Left ventricle myocardium inferior (tissue), 1 donor: ENCODE results near the gene PIGS. TPM values are rescaled to one million over a fixed set of nuclear protein-coding genes. Genes with fewer than 3 reads are reported as not detected.
"Not testable (repeated sequence)": the region's sequence is repeated elsewhere in the genome, so short reads cannot be mapped to it uniquely, and the experiment has no call there.

ENCODE experiments used
- DNase-seq: peaks from one replicate; pipeline ENCODE4 v3.0.0-alpha.2; 2020
- H3K27ac ChIP-seq: fragments of 200-600 bp; replicated peaks from 2 replicates; pipeline ENCODE4 v1.8.0; 2021
- H3K27me3 ChIP-seq: fragments of 200-600 bp; 2 replicates; pipeline ENCODE4 v1.8.0; 2021; ENCODE audit warnings: low read depth
- H3K36me3 ChIP-seq: fragments of 200-600 bp; 2 replicates; pipeline ENCODE4 v1.8.0; 2021
- H3K4me1 ChIP-seq: fragments of 200-600 bp; 2 replicates; pipeline ENCODE4 v1.8.0; 2021
- H3K4me3 ChIP-seq: fragments of 200-600 bp; 2 replicates; pipeline ENCODE4 v1.8.0; 2021; ENCODE audit warnings: mild to moderate bottlenecking, moderate library complexity
- H3K9me3 ChIP-seq: fragments of 200-600 bp; replicated peaks from 2 replicates; pipeline ENCODE4 v1.8.0; 2021
- intact Hi-C: fragments of 100-400 bp; cut with micrococcal nuclease; formaldehyde crosslinking; loops from one replicate; pipeline ENCODE4 v1.11.0; 2022
- total RNA-seq: library from RNA; stranded (reverse); fragmentation: NEBNext Ultra II Directional; extraction: Animal tissue kit (Norgen Biotek cat#: 25700); gene quantifications from one replicate; pipeline ENCODE4 v1.2.1, GENCODE V29; 2021
- TF ChIP-seq, protein P1 (sequence below): fragments of 200-600 bp; IDR thresholded peaks from 2 replicates; pipeline ENCODE4 v1.8.0; 2021; ENCODE audit warnings: antibody characterized with exemption, mild to moderate bottlenecking, borderline replicate concordance
- donor health status: DM: no; HTN: yes; CAD: no; lungs with severe emphysema.

The PIGS gene
- total RNA-seq, 1 donor from 2014 or later = 38.2 TPM

DNA sequence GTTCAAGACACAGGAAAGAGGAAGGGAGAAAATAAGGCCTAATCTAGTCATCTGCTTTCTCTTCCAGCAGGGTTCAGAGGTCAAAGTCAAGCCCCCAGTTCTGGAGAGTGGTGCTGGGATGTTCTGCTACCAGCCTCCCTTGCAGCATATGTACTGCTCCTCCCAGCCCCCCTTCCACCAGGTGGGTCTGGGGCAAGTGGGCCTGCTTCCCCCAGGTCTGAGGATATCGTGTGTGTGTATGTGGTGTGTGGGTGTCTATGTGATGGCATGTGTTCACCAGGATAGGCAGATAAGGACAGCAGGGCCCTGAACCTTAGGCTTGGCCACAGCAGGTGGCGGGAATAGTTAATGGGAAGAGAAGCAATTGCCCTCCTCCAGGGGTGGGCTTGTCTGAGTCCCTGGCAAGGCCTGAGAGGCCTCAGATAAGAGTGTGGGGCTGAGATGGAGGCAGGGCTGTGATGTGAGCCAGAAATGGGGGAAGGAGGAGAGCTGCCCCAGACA is 44.1 kb downstream of the PIGS start:
- Histone ChIP-seq H3K9me3 (no peaks in the 10 kb centered on the region), H3K27ac (no peak overlapping the region), H3K4me1 (no peaks in the 10 kb centered on the region), H3K4me3 (no peak overlapping the region), H3K27me3 (peaks cover 16% of the 10 kb centered on the region), H3K36me3 (no peaks in the 10 kb centered on the region)
- DNase-seq = no peak
- intact Hi-C loops = no loop called here
- TF ChIP-seq, protein P1, sequence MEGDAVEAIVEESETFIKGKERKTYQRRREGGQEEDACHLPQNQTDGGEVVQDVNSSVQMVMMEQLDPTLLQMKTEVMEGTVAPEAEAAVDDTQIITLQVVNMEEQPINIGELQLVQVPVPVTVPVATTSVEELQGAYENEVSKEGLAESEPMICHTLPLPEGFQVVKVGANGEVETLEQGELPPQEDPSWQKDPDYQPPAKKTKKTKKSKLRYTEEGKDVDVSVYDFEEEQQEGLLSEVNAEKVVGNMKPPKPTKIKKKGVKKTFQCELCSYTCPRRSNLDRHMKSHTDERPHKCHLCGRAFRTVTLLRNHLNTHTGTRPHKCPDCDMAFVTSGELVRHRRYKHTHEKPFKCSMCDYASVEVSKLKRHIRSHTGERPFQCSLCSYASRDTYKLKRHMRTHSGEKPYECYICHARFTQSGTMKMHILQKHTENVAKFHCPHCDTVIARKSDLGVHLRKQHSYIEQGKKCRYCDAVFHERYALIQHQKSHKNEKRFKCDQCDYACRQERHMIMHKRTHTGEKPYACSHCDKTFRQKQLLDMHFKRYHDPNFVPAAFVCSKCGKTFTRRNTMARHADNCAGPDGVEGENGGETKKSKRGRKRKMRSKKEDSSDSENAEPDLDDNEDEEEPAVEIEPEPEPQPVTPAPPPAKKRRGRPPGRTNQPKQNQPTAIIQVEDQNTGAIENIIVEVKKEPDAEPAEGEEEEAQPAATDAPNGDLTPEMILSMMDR = no peak

DNA sequence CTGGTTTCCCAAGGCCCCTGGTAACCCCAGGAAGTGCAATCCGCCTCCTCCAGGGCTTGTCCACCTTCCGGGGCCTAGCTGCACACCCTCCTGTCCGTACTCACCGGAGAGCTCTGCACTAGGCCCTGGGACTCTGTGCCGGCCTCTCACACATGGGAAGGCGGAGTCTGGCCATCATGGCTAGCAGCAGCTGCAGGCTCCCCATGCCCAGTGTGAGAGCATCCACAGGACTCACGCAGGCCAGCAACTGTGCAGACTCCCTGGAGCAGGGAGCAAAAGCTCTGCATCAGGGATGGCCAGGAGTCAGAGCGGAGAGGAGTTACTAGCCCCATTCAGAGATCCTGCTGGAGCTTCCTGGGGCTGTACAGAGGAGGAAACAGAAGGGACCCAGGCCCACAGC is 44.9 kb downstream of the PIGS start:
- Histone ChIP-seq H3K4me3 (no peak overlapping the region), H3K27me3 (peaks cover 11% of the 10 kb centered on the region), H3K4me1 (no peaks in the 10 kb centered on the region), H3K27ac (no peak overlapping the region), H3K36me3 (no peaks in the 10 kb centered on the region), H3K9me3 (no peaks in the 10 kb centered on the region)
- intact Hi-C loops = no loop called here
- DNase-seq = no peak
- TF ChIP-seq, protein P1 = no peak

DNA sequence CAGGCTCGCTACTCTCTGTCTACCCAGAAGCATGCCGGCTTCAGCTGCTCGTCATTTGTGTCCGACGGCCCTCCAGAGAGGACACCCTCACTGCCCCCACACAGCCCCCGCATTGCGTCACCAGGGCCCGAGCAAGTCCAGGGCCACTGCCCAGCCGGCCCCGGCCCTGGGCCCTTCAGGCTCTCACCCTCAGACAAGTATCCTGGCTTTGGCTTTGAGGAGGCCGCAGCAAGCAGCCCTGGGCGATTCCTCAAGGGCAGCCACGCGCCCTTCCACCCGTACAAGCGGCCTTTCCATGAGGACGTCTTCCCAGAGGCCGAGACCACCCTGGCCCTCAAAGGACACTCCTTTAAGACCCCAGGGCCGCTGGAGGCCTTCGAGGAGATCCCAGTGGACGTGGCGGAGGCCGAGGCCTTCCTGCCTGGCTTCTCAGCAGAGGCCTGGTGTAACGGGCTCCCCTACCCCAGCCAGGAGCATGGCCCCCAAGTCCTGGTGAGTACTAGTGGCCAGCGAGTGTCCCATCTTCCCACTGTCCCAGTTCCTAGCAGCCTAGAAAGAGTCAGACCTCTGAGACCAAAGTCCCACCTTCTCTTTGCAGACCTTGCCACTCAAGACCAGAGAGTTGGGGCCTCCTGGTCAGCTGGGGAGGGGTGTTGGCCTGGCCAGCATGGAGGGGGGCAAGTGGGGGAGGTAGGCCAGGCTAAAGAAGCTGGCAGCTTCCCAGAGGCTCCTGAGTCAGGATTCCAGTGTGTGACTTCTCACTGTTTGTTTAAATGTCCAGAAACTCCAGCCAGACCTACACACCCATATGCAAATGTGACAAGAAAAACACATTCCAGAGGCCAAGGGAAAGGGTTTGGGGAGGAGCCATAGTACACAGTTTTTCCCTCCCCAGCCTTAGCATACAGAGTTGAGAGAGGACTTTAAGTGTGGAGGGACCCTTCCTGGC is 46.6 kb downstream of the PIGS start:
- Histone ChIP-seq H3K4me1 (no peaks in the 10 kb centered on the region), H3K4me3 (no peak overlapping the region), H3K27me3 (peaks cover 10% of the 10 kb centered on the region), H3K9me3 (no peaks in the 10 kb centered on the region), H3K36me3 (no peaks in the 10 kb centered on the region), H3K27ac (no peak overlapping the region)
- intact Hi-C loops = no loop called here
- TF ChIP-seq, protein P1 = no peak
- no peak for DNase-seq

DNA sequence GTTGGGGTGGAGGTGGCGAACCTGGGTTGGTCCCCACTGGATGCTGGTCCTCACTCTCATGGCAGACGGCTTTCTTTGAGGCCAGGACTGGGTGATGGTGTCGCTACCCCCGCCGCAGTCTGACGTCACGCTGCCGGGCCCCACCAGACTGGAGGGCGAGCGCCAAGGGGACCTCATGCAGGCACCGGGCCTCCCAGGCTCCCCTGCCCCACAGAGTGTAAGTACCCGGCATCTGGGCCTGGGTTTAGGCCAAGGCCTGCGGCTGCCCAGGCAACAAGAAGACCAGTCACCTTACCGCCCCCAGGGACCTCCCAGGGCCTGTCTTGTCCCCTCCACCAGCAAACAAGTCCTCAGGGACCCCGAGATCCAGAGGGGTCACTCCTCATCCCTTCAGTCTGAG is 47.4 kb downstream of the PIGS start:
- Histone ChIP-seq H3K36me3 (no peaks in the 10 kb centered on the region), H3K4me3 (no peak overlapping the region), H3K27ac (no peak overlapping the region), H3K9me3 (no peaks in the 10 kb centered on the region), H3K27me3 (peaks cover 10% of the 10 kb centered on the region), H3K4me1 (no peaks in the 10 kb centered on the region)
- intact Hi-C loops = no loop called here
- TF ChIP-seq, protein P1 = no peak
- no peak for DNase-seq

DNA sequence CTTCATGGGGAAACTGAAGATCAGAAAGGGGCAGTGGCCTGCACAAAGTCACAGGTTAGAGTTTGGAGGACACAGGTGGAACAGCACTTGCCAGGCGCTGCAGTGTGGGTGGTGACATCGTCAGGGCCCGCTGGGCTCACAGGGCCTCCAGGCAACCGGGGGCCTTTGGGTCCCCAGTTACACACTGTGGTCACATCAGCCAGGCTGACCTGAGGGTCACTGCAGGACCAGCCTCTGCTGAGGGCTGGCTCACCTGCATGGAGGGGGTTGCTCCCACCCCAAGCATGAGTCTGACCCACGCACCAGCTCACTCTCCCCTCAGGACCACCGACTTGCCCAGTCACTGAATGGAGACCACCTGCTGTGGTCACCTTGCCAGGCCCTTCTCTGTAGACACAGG is 48.1 kb downstream of the PIGS start:
- H3K4me3 ChIP-seq = no peak overlapping the region
- intact Hi-C loops = no loop called here
- no peak for DNase-seq
- H3K9me3 ChIP-seq = no peaks in the 10 kb centered on the region
- H3K36me3 ChIP-seq = no peaks in the 10 kb centered on the region
- no peak overlapping the region for H3K27ac ChIP-seq
- peaks cover 10% of the 10 kb centered on the region for H3K27me3 ChIP-seq
- TF ChIP-seq, protein P1 = no peak
- no peaks in the 10 kb centered on the region for H3K4me1 ChIP-seq

DNA sequence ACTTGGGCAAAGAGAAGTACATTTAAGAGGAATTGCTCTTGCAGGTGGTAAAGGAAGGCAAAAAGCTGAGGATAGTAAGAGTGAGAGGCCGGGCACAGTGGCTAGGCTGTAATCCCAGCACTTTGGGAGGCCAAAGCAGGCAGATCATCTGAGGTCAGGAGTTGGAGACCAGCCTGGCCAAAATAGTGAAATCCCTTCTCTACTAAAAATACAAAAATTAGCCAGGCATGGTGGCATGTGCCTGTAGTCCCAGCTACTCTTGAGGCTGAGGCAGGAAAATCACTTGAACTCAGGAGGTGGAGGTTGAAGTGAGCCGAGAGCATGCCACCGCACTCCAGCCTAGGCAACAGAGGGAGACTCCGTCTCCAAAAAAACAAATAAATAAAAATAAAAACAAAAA is 49.0 kb downstream of the PIGS start:
- intact Hi-C loops, H3K27ac ChIP-seq, DNase-seq, H3K27me3 ChIP-seq, H3K4me3 ChIP-seq, H3K36me3 ChIP-seq, H3K9me3 ChIP-seq, H3K4me1 ChIP-seq: not testable (repeated sequence)
